Measurements from ENCODE around the gene SLC25A13.

SLC25A13 gene

DNA sequence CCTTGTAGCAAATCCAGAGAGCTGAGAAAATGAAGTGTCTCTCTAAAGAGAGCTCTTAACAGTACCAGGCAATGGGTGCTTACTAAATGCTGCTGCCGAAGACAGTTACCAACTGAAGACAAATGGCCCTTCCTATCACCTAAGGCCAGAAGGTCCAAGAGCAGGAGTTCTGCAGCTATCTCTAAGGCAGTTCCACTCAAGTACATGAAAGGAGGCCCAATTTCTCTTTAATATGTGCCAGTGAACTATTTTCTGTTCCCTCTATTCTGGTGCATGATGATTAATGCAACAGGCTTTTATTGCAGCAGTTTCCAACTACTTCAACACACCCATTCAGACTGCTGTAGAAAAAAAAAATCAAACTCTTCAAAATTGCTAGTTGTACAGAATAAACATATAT lies 122.5 kb downstream of the SLC25A13 start:
- Mint-ChIP-seq H3K4me1 (ENCODE audit: low read depth) (no peaks in the 10 kb centered on the region), H3K4me3 (no peak overlapping the region), H3K36me3 (ENCODE audit: low read depth) (peaks cover 20% of the 10 kb centered on the region), H3K9me3 (no peaks in the 10 kb centered on the region), H3K27ac (no peak overlapping the region), H3K27me3 (no peaks in the 10 kb centered on the region)

DNA sequence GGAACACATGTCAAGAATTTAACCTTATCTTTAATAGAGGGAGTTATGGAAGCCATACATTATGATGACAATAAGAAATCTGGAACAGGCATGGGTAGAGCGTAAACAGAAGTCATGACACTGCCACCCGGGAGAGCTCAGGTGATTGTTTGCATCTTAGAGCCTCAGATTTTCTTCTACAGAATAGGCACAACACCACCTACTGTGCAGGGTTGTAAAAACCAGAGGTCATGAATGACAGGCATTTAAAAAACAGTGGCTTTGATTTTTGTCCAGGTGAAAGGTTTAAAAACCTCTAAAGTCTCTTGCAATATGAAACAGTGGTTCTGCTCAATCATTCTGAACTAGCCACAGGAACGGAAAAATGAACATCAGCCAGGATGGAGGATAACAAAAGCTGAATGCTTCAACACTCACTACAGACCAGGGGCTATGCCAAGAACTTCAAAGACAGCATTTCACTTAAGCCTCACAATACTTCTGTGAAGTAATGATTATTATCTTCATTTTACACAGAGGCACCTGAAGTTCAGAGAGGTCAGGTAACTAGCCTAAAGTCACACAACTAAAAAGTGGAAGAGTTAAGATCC lies 123.8 kb downstream of the SLC25A13 start:
- Mint-ChIP-seq H3K27ac (no peak overlapping the region), H3K27me3 (no peaks in the 10 kb centered on the region), H3K4me3 (no peak overlapping the region), H3K36me3 (ENCODE audit: low read depth) (peaks cover 22% of the 10 kb centered on the region), H3K9me3 (no peaks in the 10 kb centered on the region), H3K4me1 (ENCODE audit: low read depth) (no peaks in the 10 kb centered on the region)

GRCh38 chr7:96196676-96197075 lies 125.2 kb downstream of the SLC25A13 start:
- Mint-ChIP-seq H3K4me3 (no peak overlapping the region), H3K36me3 (ENCODE audit: low read depth) (peaks cover 29% of the 10 kb centered on the region), H3K27me3 (no peaks in the 10 kb centered on the region), H3K9me3 (no peaks in the 10 kb centered on the region), H3K4me1 (ENCODE audit: low read depth) (no peaks in the 10 kb centered on the region), H3K27ac (no peak overlapping the region)

GRCh38 chr7:96189129-96189820 lies 132.6 kb downstream of the SLC25A13 start:
- H3K27me3 Mint-ChIP-seq, result no peaks in the 10 kb centered on the region
- no peak overlapping the region for H3K27ac Mint-ChIP-seq
- peaks cover 52% of the 10 kb centered on the region for H3K36me3 Mint-ChIP-seq (ENCODE audit: low read depth)
- no peaks in the 10 kb centered on the region for H3K9me3 Mint-ChIP-seq
- H3K4me1 Mint-ChIP-seq (ENCODE audit: low read depth), result no peaks in the 10 kb centered on the region
- no peak overlapping the region for H3K4me3 Mint-ChIP-seq

DNA sequence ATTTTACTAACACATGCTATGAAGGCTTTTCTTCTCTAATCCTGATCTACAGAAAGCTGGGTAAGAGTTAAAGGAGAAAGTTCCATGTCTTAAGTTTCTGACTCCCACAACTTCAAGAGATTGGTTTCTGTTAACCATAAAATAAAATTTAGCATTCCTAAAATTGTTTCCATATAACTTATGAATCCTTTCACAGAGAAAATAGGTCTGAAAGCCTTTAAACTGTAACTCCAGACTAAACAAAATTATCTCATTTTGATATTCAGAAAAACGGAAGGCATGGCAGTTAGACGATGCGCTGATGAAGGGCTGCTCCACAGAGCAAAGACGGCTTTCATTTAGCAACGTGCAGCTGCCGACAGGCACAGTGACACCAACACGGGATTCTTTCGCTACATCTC lies 133.3 kb downstream of the SLC25A13 start:
- no peaks in the 10 kb centered on the region for H3K4me1 Mint-ChIP-seq (ENCODE audit: low read depth)
- no peak overlapping the region for H3K4me3 Mint-ChIP-seq
- no peaks in the 10 kb centered on the region for H3K27me3 Mint-ChIP-seq
- H3K9me3 Mint-ChIP-seq, result no peaks in the 10 kb centered on the region
- peaks cover 54% of the 10 kb centered on the region for H3K36me3 Mint-ChIP-seq (ENCODE audit: low read depth)
- no peak overlapping the region for H3K27ac Mint-ChIP-seq

DNA sequence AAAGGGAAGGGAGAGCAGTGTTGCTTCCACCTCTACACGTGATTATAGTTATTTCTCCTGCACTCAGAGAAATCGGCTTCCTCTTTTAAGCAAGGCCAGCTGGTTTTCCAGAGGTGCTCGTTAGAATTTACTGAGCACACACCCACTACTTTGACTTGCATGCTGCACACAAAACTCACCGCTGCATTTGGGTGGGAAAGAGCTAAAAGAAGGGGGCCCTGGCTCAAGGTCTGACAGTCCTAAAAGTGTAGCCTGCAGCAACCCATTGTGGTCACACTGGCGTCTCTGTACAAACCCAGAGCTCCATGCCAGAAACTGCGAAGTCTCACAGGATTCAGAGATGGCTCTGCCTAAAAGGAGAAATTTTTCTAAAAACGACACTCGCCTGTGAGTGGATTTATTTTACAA lies 133.7 kb downstream of the SLC25A13 start:
- no peak overlapping the region for H3K27ac Mint-ChIP-seq
- no peaks in the 10 kb centered on the region for H3K4me1 Mint-ChIP-seq (ENCODE audit: low read depth)
- no peaks in the 10 kb centered on the region for H3K27me3 Mint-ChIP-seq
- H3K9me3 Mint-ChIP-seq, result no peaks in the 10 kb centered on the region
- H3K4me3 Mint-ChIP-seq, result no peak overlapping the region
- H3K36me3 Mint-ChIP-seq (ENCODE audit: low read depth), result peaks cover 58% of the 10 kb centered on the region

- Mint-ChIP-seq H3K9me3 (no peaks in the 10 kb centered on the region), H3K4me1 (ENCODE audit: low read depth) (no peaks in the 10 kb centered on the region), H3K36me3 (ENCODE audit: low read depth) (peaks cover 60% of the 10 kb centered on the region), H3K27me3 (no peaks in the 10 kb centered on the region), H3K27ac (no peak overlapping the region), H3K4me3 (no peak overlapping the region)
Measured at GRCh38 chr7:96187735-96188134, 134.2 kb downstream of the SLC25A13 start.

GRCh38 chr7:96184783-96185182 lies 137.1 kb downstream of the SLC25A13 start:
- Mint-ChIP-seq H3K27ac (no peak overlapping the region), H3K9me3 (no peaks in the 10 kb centered on the region), H3K4me1 (ENCODE audit: low read depth) (no peaks in the 10 kb centered on the region), H3K27me3 (no peaks in the 10 kb centered on the region), H3K4me3 (no peak overlapping the region), H3K36me3 (ENCODE audit: low read depth) (peaks cover 48% of the 10 kb centered on the region)

- H3K4me3 Mint-ChIP-seq, result no peak overlapping the region
- H3K27ac Mint-ChIP-seq, result no peak overlapping the region
- H3K9me3 Mint-ChIP-seq, result no peaks in the 10 kb centered on the region
- H3K36me3 Mint-ChIP-seq (ENCODE audit: low read depth), result peaks cover 40% of the 10 kb centered on the region
- no peaks in the 10 kb centered on the region for H3K4me1 Mint-ChIP-seq (ENCODE audit: low read depth)
- H3K27me3 Mint-ChIP-seq, result no peaks in the 10 kb centered on the region
Measured at GRCh38 chr7:96183163-96183670, 138.7 kb downstream of the SLC25A13 start.

DNA sequence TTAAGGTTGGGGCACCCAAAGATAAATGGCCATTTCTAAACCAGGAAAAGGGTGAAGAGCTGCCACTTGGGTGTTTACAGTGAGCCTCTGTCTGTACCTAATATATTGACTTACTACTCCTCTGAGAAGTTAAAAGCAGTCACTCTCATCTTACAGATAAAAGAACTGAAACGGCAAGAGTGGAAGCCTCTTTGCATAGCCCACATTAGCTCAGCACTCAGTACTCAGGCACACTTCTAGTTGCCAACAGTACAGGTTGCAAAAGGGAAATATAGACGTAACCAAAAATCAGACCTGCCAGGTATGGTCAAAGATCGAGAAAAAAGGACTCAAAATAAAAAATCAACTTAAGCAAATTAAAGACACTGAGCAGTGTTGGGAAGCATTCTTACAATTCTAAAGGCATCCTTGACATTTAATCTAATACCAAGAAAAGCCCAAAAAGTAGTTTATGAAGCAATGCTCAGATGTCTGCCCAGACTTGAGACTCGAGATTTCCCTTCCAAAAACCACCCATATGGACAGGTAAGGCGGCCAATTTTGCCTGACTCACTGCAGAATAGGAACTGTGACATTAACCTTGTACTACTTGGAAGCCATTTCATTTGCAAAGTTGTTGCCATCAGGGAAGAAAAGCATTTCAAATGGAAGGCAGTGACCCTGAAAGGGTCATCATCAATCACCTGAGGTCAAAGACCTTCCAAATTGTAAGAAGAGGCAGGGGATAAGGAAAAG lies 139.3 kb downstream of the SLC25A13 start:
- Mint-ChIP-seq H3K27me3 (no peaks in the 10 kb centered on the region), H3K4me3 (no peak overlapping the region), H3K27ac (no peak overlapping the region), H3K36me3 (ENCODE audit: low read depth) (peaks cover 40% of the 10 kb centered on the region), H3K4me1 (ENCODE audit: low read depth) (no peaks in the 10 kb centered on the region), H3K9me3 (no peaks in the 10 kb centered on the region)

DNA sequence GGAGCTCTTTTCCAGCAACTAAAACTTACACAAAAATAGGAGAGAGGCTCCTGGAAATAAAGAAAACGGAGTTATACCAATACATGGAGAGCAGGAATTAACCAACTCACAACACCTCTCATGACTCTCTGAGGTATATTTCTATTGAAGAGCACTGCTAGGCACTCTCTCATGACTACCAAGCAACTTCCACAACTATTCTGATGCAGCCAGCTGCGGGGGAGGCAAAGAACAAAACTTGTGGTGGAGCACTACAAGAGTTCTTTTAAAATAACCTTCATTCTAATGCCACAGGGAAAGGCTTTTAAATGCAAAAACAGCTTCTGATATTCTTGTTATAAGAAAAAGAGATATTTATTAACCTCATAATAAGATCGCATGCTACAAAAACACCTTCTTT lies 140.7 kb downstream of the SLC25A13 start:
- Mint-ChIP-seq H3K27me3 (no peaks in the 10 kb centered on the region), H3K9me3 (no peaks in the 10 kb centered on the region), H3K4me1 (ENCODE audit: low read depth) (no peaks in the 10 kb centered on the region), H3K4me3 (no peak overlapping the region), H3K27ac (no peak overlapping the region), H3K36me3 (ENCODE audit: low read depth) (peaks cover 40% of the 10 kb centered on the region)

DNA sequence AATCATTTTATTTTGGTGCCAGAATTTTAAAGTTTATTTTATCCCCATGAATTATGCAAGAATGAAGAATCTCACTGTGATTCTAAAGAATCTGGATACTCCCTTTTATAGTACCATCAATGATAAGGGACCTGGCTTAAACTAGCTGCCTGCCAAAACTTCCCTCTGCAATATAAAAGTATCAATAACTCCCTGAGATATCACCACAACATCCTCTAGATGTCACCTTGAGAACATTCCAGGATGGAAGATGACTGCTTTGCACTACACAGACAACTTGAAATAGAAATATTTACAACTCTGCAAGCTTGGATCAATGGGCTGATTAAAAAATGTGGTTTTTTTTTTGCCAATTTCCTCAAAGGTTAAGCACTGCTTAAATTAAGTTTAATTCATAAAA lies 142.1 kb downstream of the SLC25A13 start:
- Mint-ChIP-seq H3K27ac (no peak overlapping the region), H3K4me1 (ENCODE audit: low read depth) (no peaks in the 10 kb centered on the region), H3K27me3 (no peaks in the 10 kb centered on the region), H3K9me3 (no peaks in the 10 kb centered on the region), H3K4me3 (no peak overlapping the region), H3K36me3 (ENCODE audit: low read depth) (peaks cover 47% of the 10 kb centered on the region)

GRCh38 chr7:96179341-96179740 lies 142.6 kb downstream of the SLC25A13 start:
- Mint-ChIP-seq H3K4me3 (no peak overlapping the region), H3K4me1 (ENCODE audit: low read depth) (no peaks in the 10 kb centered on the region), H3K27ac (no peak overlapping the region), H3K36me3 (ENCODE audit: low read depth) (peaks cover 42% of the 10 kb centered on the region), H3K27me3 (no peaks in the 10 kb centered on the region), H3K9me3 (no peaks in the 10 kb centered on the region)

GRCh38 chr7:96178581-96178980 lies 143.3 kb downstream of the SLC25A13 start:
- no peaks in the 10 kb centered on the region for H3K4me1 Mint-ChIP-seq (ENCODE audit: low read depth)
- H3K27me3 Mint-ChIP-seq, result no peaks in the 10 kb centered on the region
- H3K4me3 Mint-ChIP-seq, result no peak overlapping the region
- H3K36me3 Mint-ChIP-seq (ENCODE audit: low read depth), result peaks cover 38% of the 10 kb centered on the region
- H3K27ac Mint-ChIP-seq, result no peak overlapping the region
- H3K9me3 Mint-ChIP-seq, result no peaks in the 10 kb centered on the region

GRCh38 chr7:96177353-96177752 lies 144.5 kb downstream of the SLC25A13 start:
- Mint-ChIP-seq H3K4me3 (no peak overlapping the region), H3K9me3 (no peaks in the 10 kb centered on the region), H3K4me1 (ENCODE audit: low read depth) (no peaks in the 10 kb centered on the region), H3K27me3 (no peaks in the 10 kb centered on the region), H3K36me3 (ENCODE audit: low read depth) (peaks cover 31% of the 10 kb centered on the region), H3K27ac (no peak overlapping the region)

All from stimulated activated naive CD8-positive, alpha-beta T cell treated with anti-CD3 and anti-CD28 coated beads, Interleukin-15, Interleukin-2, amounts not matched to agents 100 ng/mL and 50 ng/mL, for 24 hours (primary cell).